ENCODE results near the gene YTHDF1. TPM values are rescaled to one million over a fixed set of nuclear protein-coding genes. Genes with fewer than 3 reads are reported as not detected.

YTHDF1 gene
- total and polyA plus RNA-seq, 8 donors = 17.8 to 41.1 (median 22.4) TPM

DNA sequence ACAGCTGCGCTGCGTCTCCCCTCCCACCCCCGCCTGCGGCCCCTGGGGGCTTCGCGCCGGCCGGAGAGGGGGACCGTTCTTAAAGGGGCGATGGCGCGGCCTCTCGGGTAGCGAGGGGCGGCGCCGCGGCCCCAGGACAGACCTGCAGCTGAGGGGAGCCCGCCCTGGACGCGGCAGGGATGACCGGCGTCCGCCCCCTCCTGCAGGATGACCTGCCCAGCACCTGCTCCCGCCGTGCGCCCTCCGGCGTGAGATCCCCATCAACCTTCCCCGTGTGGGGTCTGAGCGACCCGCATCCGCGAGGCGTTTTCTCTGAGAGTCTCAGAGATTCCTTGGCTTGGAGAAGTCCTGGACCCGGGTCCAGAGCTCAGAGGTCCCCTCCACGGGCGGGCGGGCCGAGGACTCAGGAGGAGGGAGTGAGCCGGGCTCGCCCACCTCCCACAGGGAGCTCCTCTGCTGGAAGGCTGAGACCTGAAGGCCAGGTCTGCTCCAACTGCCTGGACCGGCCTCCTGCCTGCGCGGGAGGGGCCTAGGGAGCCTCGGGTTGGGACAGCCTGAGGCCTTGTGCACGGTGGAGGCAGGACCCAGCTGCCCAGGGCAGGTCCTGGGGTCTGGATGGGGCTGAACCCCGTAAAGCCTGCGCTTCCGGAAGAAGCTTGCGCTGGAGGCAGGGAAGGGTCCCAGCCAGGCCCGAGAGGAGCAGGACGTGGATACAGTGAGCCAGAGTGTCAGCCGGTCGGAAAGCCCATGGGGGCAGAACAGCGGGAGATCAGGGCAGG, 38.9 kb upstream of the YTHDF1 start:
- H3K4me3 ChIP-seq = peak overlapping the region in 3 of 4 donors; percentile 39 to 51 (median 41)

DNA sequence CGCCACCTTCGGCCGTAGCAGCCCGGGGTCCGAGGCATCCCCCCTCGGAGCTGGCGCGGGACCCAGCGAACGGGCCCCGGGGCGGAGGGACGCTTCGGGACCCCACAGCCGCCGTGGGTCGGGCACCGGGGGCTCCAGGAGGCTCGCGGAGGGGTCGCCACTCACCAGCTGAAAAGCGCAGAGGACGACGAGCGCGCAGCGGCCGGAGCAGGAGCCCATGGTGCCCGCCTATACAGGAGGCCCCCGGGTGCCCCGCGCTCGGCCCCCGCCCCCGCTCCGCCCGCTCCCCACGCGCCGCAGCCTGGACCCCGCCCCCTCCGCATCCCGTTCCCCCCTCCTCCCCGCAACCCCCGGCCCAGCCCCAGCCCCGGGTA, 38.3 kb upstream of the YTHDF1 start, which contains the start of gene NKAIN4:
NKAIN4 (minus strand) TSS at position 232 of the 374 bp plus-strand sequence; CDS start at position 219, 13 bp downstream.
- intact Hi-C loops (cut with DNase I; ENCODE audit: low total_unique reads) = no loop called here

More for the DNA sequence above, 38.9 kb upstream of the YTHDF1 start:
- Histone ChIP-seq H3K9me3 (no peaks in the 10 kb centered on the region), H3K36me3 (no peaks in the 10 kb centered on the region), H3K27me3 (peaks cover 23 to 94% (median 70%) of the 10 kb centered on the region in 3 donors), H3K27ac (no peak overlapping the region), H3K4me1 (peaks cover 12 to 20% (median 19%) of the 10 kb centered on the region in 4 donors)
- no peak for TF ChIP-seq POLR2AphosphoS5 (IDR thresholded peaks at IDR 0.05)
- no peak for TF ChIP-seq EP300 (IDR thresholded peaks at IDR 0.05)
- TF ChIP-seq, protein P1, sequence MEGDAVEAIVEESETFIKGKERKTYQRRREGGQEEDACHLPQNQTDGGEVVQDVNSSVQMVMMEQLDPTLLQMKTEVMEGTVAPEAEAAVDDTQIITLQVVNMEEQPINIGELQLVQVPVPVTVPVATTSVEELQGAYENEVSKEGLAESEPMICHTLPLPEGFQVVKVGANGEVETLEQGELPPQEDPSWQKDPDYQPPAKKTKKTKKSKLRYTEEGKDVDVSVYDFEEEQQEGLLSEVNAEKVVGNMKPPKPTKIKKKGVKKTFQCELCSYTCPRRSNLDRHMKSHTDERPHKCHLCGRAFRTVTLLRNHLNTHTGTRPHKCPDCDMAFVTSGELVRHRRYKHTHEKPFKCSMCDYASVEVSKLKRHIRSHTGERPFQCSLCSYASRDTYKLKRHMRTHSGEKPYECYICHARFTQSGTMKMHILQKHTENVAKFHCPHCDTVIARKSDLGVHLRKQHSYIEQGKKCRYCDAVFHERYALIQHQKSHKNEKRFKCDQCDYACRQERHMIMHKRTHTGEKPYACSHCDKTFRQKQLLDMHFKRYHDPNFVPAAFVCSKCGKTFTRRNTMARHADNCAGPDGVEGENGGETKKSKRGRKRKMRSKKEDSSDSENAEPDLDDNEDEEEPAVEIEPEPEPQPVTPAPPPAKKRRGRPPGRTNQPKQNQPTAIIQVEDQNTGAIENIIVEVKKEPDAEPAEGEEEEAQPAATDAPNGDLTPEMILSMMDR (IDR thresholded peaks at IDR 0.05) = no peak
- no peak for TF ChIP-seq POLR2A (IDR thresholded peaks at IDR 0.05)
- intact Hi-C loops (cut with DNase I; ENCODE audit: low total_unique reads) = no loop called here
- DNase-seq = peak in 1 of 2 donors; percentile 73
- WGBS, 5 donors = 8 to 27% (median 12%) methylated on average over 11 to 56 of the region's 56 CpGs

DNA sequence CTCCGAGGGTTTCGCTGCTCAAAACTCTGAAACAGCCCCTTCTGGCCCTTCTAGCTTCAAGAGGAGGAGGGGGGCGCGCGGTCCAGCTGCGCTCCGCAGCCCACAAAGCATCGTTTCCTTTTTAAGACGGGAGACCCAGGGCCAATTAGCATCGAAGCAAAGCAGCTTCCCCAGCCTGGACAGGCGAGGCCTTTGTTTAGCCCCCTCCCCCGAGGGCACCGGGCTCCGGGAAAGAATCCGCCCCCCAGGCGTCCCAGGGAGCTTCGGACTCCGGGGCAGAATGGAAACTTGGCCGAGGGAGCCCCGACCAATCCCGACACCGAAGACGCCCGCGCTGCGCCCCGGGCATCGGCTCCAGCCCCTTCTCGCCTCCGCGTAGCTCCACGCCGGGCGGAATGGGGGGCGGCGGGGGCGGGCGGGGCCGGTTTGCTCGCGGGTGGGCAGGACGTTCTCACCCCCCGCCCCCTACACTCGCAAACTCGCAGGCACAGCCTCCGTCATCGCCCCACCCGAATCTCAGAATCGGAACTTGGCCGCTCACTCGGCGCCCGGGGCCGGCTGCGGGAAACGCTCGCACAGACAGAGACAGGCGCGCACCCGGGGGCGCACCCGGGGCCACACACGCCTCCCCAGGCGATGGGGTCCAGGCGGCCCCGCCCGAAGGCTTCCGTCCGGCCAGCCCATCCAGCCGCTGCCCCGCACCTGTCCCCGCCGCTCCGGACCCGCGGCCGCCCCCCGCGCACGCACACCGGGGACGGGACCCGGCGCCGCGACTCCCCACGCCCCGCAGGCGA, 37.7 kb upstream of the YTHDF1 start:
- WGBS, 5 donors = 0 to 2% (median 1%) methylated on average over 16 to 89 of the region's 89 CpGs
- TF ChIP-seq, protein P1 (IDR thresholded peaks at IDR 0.05) = no peak
- no peak for TF ChIP-seq POLR2AphosphoS5 (IDR thresholded peaks at IDR 0.05)
- TF ChIP-seq EP300 (IDR thresholded peaks at IDR 0.05) = no peak
- TF ChIP-seq POLR2A (IDR thresholded peaks at IDR 0.05) = no peak
- H3K4me1 ChIP-seq = peaks cover 12 to 20% (median 19%) of the 10 kb centered on the region in 4 donors
- DNase-seq = peak in 1 of 2 donors; percentile 82
- no peak overlapping the region for H3K27ac ChIP-seq
- H3K9me3 ChIP-seq = no peaks in the 10 kb centered on the region
- H3K27me3 ChIP-seq = peaks cover 23 to 94% (median 70%) of the 10 kb centered on the region in 3 donors
- intact Hi-C loops (cut with DNase I; ENCODE audit: low total_unique reads) = no loop called here
- peak overlapping the region; percentile 34 to 51 (median 40) for H3K4me3 ChIP-seq
- H3K36me3 ChIP-seq = no peaks in the 10 kb centered on the region

More for the DNA sequence above, 38.3 kb upstream of the YTHDF1 start, which contains the start of gene NKAIN4:
- peak within 1 kb of the TSS; percentile 34 to 51 (median 40) for H3K4me3 ChIP-seq
- H3K4me1 ChIP-seq = peaks cover 12 to 20% (median 19%) of the 10 kb centered on the region in 4 donors
- H3K27me3 ChIP-seq = peaks cover 23 to 94% (median 67%) of the 10 kb centered on the region in 3 donors
- TF ChIP-seq, protein P1 (IDR thresholded peaks at IDR 0.05) = no peak
- TF ChIP-seq POLR2A (IDR thresholded peaks at IDR 0.05) = no peak
- no peak for TF ChIP-seq POLR2AphosphoS5 (IDR thresholded peaks at IDR 0.05)
- no peaks in the 10 kb centered on the region for H3K36me3 ChIP-seq
- no peak within 1 kb of the TSS for H3K27ac ChIP-seq
- no peak for DNase-seq
- 1 to 6% (median 1%) methylated on average over 7 to 46 of the region's 46 CpGs for WGBS, 5 donors
- no peaks in the 10 kb centered on the region for H3K9me3 ChIP-seq

DNA sequence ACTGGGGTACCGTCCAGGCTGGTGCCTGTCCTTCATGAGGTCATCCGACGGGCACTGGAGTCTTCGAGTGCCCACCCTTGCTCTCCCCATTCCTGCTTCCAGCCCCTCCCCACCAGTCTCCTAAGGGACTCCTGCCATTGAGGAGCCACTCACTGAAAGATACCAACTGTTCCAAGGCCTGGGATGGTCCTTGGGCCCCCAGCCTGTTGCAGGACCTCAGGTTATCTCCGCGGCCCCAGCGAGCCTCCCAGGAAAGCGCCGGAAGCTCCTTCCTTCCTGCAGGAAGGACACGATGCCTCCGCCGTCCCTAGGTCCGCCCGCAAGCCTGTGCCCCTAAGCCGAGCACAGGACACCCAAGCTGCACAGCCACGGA, 37.1 kb upstream of the YTHDF1 start:
- Histone ChIP-seq H3K27ac (no peak overlapping the region), H3K4me3 (peak overlapping the region; percentile 34 to 51 (median 40)), H3K27me3 (peaks cover 23 to 94% (median 76%) of the 10 kb centered on the region in 3 donors), H3K4me1 (peaks cover 12 to 20% (median 19%) of the 10 kb centered on the region in 4 donors), H3K9me3 (no peaks in the 10 kb centered on the region), H3K36me3 (no peaks in the 10 kb centered on the region)
- DNase-seq = no peak
- WGBS, 5 donors = 10 to 17% (median 15%) methylated on average over 4 to 16 of the region's 16 CpGs
- no peak for TF ChIP-seq POLR2AphosphoS5 (IDR thresholded peaks at IDR 0.05)
- no peak for TF ChIP-seq POLR2A (IDR thresholded peaks at IDR 0.05)
- intact Hi-C loops (cut with DNase I; ENCODE audit: low total_unique reads) = no loop called here
